ENCODE data around the gene TOPAZ1. TPM values are rescaled to one million over a fixed set of nuclear protein-coding genes. Genes with fewer than 3 reads are reported as not detected.

The TOPAZ1 gene
- polyA plus RNA-seq, 3 donors, result not detected

- no CpG with 5 or more reads among the region's 1 CpG for WGBS (ENCODE audit: insufficient coverage)
- no peak for DNase-seq
- peaks cover 11 to 34% (median 22%) of the 10 kb centered on the region in 7 donors for H3K9me3 Mint-ChIP-seq
- Histone ChIP-seq H4K20me1 (ENCODE audit: insufficient read depth, low read length) (no peaks in the 10 kb centered on the region), H3K27me3 (ENCODE audit: control insufficient read depth in 2 of 2, insufficient read depth in 2 of 2, low read length in 2 of 2) (no peaks in the 10 kb centered on the region), H3K4me1 (ENCODE audit: control insufficient read depth in 1 of 2, insufficient read depth in 2 of 2, low read length in 2 of 2) (no peaks in the 10 kb centered on the region), H3K9me3 (replicated peaks in 1 of 2; ENCODE audit: control insufficient read depth in 1 of 2, insufficient read depth in 1 of 2, low read length in 2 of 2) (peaks cover 13 to 16% of the 10 kb centered on the region in 2 donors), H3K36me3 (replicated peaks in 1 of 2; ENCODE audit: control insufficient read depth in 1 of 2, insufficient read depth in 2 of 2, low read length in 2 of 2) (peaks cover 7 to 25% of the 10 kb centered on the region in 2 donors), H3K9ac (ENCODE audit: insufficient read depth, low read length, poor library complexity, severe bottlenecking) (no peak overlapping the region), H3K79me2 (ENCODE audit: insufficient read depth, low read length) (no peaks in the 10 kb centered on the region), H3K27ac (ENCODE audit: low read depth in 1 of 2, low read length in 2 of 2) (no peak overlapping the region), H2AFZ (ENCODE audit: insufficient read depth, low read depth, low read length, poor library complexity, severe bottlenecking) (no peak overlapping the region), H3K4me3 (replicated peaks in 1 of 3; ENCODE audit: low read depth in 2 of 3, low read length in 3 of 3) (no peak overlapping the region), H3K4me2 (replicated peaks; ENCODE audit: extremely low read depth, low read length, poor library complexity, severe bottlenecking) (no peak overlapping the region)
- H3K27me3 Mint-ChIP-seq (ENCODE audit: low read depth in 3 of 3), result no peaks in the 10 kb centered on the region
- H3K4me1 Mint-ChIP-seq, result no peaks in the 10 kb centered on the region
- peaks cover 17 to 32% of the 10 kb centered on the region in 2 donors for H3K36me3 Mint-ChIP-seq
- no peak overlapping the region for H3K27ac Mint-ChIP-seq
- no peak overlapping the region for H3K4me3 Mint-ChIP-seq
- intact Hi-C loops (cut with micrococcal nuclease), result no loop called here
- TF ChIP-seq CTCF (IDR thresholded peaks at IDR 0.05), result no peak
Measured at GRCh38 chr3:44375450-44375849, 133.8 kb downstream of the TOPAZ1 start.

Other genes with a start within 250 kb of the TOPAZ1 start
- 10 to 100 TPM in 2 of 3 donors, 1 to 10 TPM in 1; 9.1 to 26.7 (median 20.0) TPM for gene TCAIM, start 96.9 kb downstream of the TOPAZ1 start, polyA plus RNA-seq
- 1 to 10 TPM in 2 of 3 donors, under 1 TPM in 1; 0.41 to 2.5 (median 1.1) TPM for gene ZNF445, start 235.8 kb downstream of the TOPAZ1 start, polyA plus RNA-seq